ENCODE measurements around the gene PACRG. TPM values are rescaled to one million over a fixed set of nuclear protein-coding genes. Genes with fewer than 3 reads are reported as not detected.

Gene PACRG
- total RNA-seq, 2 experiments from 2014 or later: not detected

GRCh38 chr6:162773996-162774395, 46.2 kb downstream of the PACRG start:
- CTCF ChIA-PET (ENCODE audit: unreplicated experiment): no interaction called here

GRCh38 chr6:162777091-162777490, 49.3 kb downstream of the PACRG start:
- intact Hi-C loops (cut with micrococcal nuclease; ENCODE audit: unreplicated experiment): no loop called here

More at GRCh38 chr6:162773996-162774395, 46.2 kb downstream of the PACRG start:
- POLR2A ChIA-PET: no interaction called here
- H3K9me3 ChIP-seq (ENCODE audit: low read length): no peaks in the 10 kb centered on the region
- no peak overlapping the region for H3K4me2 ChIP-seq (ENCODE audit: low read length)
- H3K4me3 ChIP-seq (ENCODE audit: low read depth, low read length, poor library complexity, severe bottlenecking): no peak overlapping the region
- H4K20me1 ChIP-seq (ENCODE audit: insufficient read depth, low read length): no peaks in the 10 kb centered on the region
- no peak for DNase-seq (ENCODE audit: low spot score)
- intact Hi-C loops (cut with micrococcal nuclease; ENCODE audit: unreplicated experiment): no loop called here
- H3K4me1 ChIP-seq (ENCODE audit: insufficient read depth, low read length, poor library complexity, severe bottlenecking): no peaks in the 10 kb centered on the region
- H3K79me2 ChIP-seq (ENCODE audit: insufficient read depth, low read depth, low read length): no peaks in the 10 kb centered on the region
- no peaks in the 10 kb centered on the region for H3K36me3 ChIP-seq (ENCODE audit: insufficient read depth, low read length)
- TF ChIP-seq EZH2phosphoT487 (IDR thresholded peaks at IDR 0.05; ENCODE audit: borderline replicate concordance, low read depth, low read length) (no peak), CTCF (conservative IDR thresholded peaks at IDR 0.05; ENCODE audit: low read length) (no peak)
- H3K27ac ChIP-seq (ENCODE audit: low read depth, low read length, poor library complexity, severe bottlenecking): no peak overlapping the region
- H2AFZ ChIP-seq (ENCODE audit: low read length): no peak overlapping the region
- BruUV-seq (replicated peaks): no TSS peak
- no peaks in the 10 kb centered on the region for H3K9me2 ChIP-seq (ENCODE audit: insufficient read depth, low read length)

GRCh38 chr6:162778603-162779002, 50.8 kb downstream of the PACRG start:
- ChIA-PET POLR2A (no interaction called here), CTCF (ENCODE audit: unreplicated experiment) (no interaction called here)
- DNase-seq (ENCODE audit: low spot score): no peak
- Histone ChIP-seq H3K4me2 (ENCODE audit: low read length) (no peak overlapping the region), H3K9me3 (ENCODE audit: low read length) (no peaks in the 10 kb centered on the region), H2AFZ (ENCODE audit: low read length) (no peak overlapping the region), H3K9me2 (ENCODE audit: insufficient read depth, low read length) (no peaks in the 10 kb centered on the region), H4K20me1 (ENCODE audit: insufficient read depth, low read length) (no peaks in the 10 kb centered on the region), H3K4me3 (ENCODE audit: low read depth, low read length, poor library complexity, severe bottlenecking) (no peak overlapping the region), H3K36me3 (ENCODE audit: insufficient read depth, low read length) (no peaks in the 10 kb centered on the region), H3K27ac (ENCODE audit: low read depth, low read length, poor library complexity, severe bottlenecking) (no peak overlapping the region), H3K79me2 (ENCODE audit: insufficient read depth, low read depth, low read length) (no peaks in the 10 kb centered on the region), H3K4me1 (ENCODE audit: insufficient read depth, low read length, poor library complexity, severe bottlenecking) (no peaks in the 10 kb centered on the region)
- no TSS peak for BruUV-seq (replicated peaks)
- intact Hi-C loops (cut with micrococcal nuclease; ENCODE audit: unreplicated experiment): no loop called here
- TF ChIP-seq EZH2phosphoT487 (IDR thresholded peaks at IDR 0.05; ENCODE audit: borderline replicate concordance, low read depth, low read length) (no peak), CTCF (conservative IDR thresholded peaks at IDR 0.05; ENCODE audit: low read length) (no peak)

More at GRCh38 chr6:162777091-162777490, 49.3 kb downstream of the PACRG start:
- H3K27ac ChIP-seq (ENCODE audit: low read depth, low read length, poor library complexity, severe bottlenecking): no peak overlapping the region
- no peaks in the 10 kb centered on the region for H3K9me2 ChIP-seq (ENCODE audit: insufficient read depth, low read length)
- no peaks in the 10 kb centered on the region for H3K79me2 ChIP-seq (ENCODE audit: insufficient read depth, low read depth, low read length)
- H3K9me3 ChIP-seq (ENCODE audit: low read length): no peaks in the 10 kb centered on the region
- no peaks in the 10 kb centered on the region for H4K20me1 ChIP-seq (ENCODE audit: insufficient read depth, low read length)
- BruUV-seq (replicated peaks): no TSS peak
- H3K4me1 ChIP-seq (ENCODE audit: insufficient read depth, low read length, poor library complexity, severe bottlenecking): no peaks in the 10 kb centered on the region
- ChIA-PET POLR2A (no interaction called here), CTCF (ENCODE audit: unreplicated experiment) (no interaction called here)
- H3K4me3 ChIP-seq (ENCODE audit: low read depth, low read length, poor library complexity, severe bottlenecking): no peak overlapping the region
- no peak overlapping the region for H3K4me2 ChIP-seq (ENCODE audit: low read length)
- TF ChIP-seq CTCF (conservative IDR thresholded peaks at IDR 0.05; ENCODE audit: low read length) (no peak), EZH2phosphoT487 (IDR thresholded peaks at IDR 0.05; ENCODE audit: borderline replicate concordance, low read depth, low read length) (no peak)
- H2AFZ ChIP-seq (ENCODE audit: low read length): no peak overlapping the region
- no peaks in the 10 kb centered on the region for H3K36me3 ChIP-seq (ENCODE audit: insufficient read depth, low read length)
- no peak for DNase-seq (ENCODE audit: low spot score)

All from OCI-LY7 (cell line).